ENCODE results near the gene CELF2.

CELF2 gene

DNA sequence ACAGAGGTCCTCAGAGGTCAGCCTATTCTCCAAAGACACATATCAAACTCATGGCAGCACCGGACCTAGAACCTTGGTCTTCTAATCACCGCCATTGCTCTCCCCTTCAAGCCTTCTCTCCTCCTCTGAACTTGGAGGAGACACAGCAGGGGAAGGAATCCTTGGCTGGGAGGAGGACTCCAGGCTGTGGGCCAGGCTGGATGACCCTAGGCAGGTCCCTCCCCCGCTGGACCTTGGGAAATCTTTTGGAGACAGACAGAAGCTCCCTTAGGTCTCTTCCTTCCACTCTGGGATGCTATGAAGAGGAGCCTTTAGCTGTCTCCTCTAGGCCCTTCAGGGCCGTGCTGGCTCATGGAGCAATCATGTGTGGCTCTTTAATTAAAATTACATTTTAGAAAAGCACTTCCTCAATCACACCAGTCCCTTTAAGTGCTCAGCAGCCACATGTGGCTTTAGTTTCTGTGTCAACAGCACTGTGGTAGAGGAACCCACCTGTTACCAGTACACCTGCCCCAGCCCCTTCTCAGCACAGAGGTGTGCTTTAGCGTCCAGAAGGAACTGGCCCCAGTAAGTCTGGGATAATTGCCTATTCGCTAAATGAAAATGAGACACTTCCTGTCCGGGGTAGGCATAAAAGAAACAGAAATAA is 238.2 kb downstream of the CELF2 start:
- TF ChIP-seq, protein P1, sequence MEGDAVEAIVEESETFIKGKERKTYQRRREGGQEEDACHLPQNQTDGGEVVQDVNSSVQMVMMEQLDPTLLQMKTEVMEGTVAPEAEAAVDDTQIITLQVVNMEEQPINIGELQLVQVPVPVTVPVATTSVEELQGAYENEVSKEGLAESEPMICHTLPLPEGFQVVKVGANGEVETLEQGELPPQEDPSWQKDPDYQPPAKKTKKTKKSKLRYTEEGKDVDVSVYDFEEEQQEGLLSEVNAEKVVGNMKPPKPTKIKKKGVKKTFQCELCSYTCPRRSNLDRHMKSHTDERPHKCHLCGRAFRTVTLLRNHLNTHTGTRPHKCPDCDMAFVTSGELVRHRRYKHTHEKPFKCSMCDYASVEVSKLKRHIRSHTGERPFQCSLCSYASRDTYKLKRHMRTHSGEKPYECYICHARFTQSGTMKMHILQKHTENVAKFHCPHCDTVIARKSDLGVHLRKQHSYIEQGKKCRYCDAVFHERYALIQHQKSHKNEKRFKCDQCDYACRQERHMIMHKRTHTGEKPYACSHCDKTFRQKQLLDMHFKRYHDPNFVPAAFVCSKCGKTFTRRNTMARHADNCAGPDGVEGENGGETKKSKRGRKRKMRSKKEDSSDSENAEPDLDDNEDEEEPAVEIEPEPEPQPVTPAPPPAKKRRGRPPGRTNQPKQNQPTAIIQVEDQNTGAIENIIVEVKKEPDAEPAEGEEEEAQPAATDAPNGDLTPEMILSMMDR (IDR thresholded peaks at IDR 0.05; ENCODE audit: control extremely low read depth, extremely low read depth, low read depth, missing control alignments) = no peak
- no peak for DNase-seq (ENCODE audit: extremely low spot score)
- ChIA-PET CTCF (interaction anchor here (0.8 to 5.5 kb wide), 4 partner anchors 9 to 15 kb away, joined by 4 to 35 read pairs (median 14); no protein-coding TSS in a partner anchor), POLR2A (interaction anchor here (0.6 to 1.4 kb wide), 5 partner anchors 9 to 527 kb away, joined by 3 to 8 read pairs (median 4); no protein-coding TSS in a partner anchor)

DNA sequence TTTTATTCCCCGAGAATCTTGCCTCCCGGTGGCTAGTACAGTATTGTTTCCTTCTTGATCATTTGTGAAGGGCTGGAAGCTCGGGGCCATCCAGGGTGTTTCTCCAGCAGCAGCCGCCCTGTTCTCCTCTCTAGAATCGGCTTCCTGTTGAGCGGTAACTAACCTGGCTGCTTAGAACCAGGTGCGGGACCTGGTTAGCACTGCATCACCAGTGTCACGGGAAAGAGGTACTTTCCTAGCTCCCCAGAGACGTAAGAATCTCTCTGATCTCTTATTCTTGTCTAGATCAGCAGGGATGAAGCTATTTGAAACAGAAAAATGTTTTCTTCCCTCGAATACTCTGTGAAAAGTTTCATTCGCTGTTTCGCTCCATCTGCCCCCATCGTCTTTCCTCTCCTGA is 239.2 kb downstream of the CELF2 start:
- POLR2A ChIA-PET = interaction anchor here (0.5 to 1.4 kb wide), 3 partner anchors 9 to 12 kb away, joined by 3 read pairs; no protein-coding TSS in a partner anchor
- CTCF ChIA-PET = interaction anchor here (1.2 to 5.5 kb wide), 3 partner anchors 10 to 30 kb away, joined by 8 to 35 read pairs (median 25); no protein-coding TSS in a partner anchor

DNA sequence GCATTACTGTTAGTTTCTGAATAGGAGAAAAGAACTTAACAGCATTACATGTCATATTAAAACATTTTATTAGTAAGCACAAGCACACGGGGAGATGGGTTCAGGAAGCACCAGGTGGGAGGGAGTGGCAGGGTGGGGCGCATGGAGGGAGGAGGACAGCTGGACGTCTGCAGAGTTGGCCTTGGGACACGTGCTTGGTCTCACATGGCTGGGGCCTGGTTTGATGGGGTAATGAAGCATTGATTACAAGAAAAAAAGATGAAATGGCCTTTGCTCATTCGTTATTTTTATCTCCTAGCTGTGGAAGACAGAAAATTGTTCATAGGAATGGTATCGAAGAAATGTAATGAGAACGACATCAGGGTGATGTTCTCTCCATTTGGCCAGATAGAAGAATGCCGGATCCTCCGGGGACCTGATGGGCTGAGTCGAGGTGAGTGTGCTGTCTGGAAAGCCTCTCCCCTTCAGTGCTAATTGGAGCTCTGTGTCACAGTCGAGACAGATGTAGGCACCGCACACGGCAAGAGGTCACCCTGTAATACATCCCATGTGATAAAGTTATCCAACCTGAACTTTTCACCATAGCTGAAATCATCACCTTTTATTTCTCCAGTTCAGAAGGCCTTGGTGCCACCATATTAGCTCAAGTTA is 239.9 kb downstream of the CELF2 start:
- ChIA-PET POLR2A (interaction anchor here (0.6 kb wide), 1 partner anchor 97 kb away, joined by 3 read pairs; no protein-coding TSS in a partner anchor), CTCF (interaction anchor here (0.7 to 5.7 kb wide), 4 partner anchors 11 to 69 kb away, joined by 4 to 48 read pairs (median 16); no protein-coding TSS in a partner anchor)
- no peak for DNase-seq (ENCODE audit: extremely low spot score)
- TF ChIP-seq, protein P1 (IDR thresholded peaks at IDR 0.05; ENCODE audit: control extremely low read depth, extremely low read depth, low read depth, missing control alignments) = no peak

More for the DNA sequence above, 239.2 kb downstream of the CELF2 start:
- TF ChIP-seq, protein P1 (IDR thresholded peaks at IDR 0.05; ENCODE audit: control extremely low read depth, extremely low read depth, low read depth, missing control alignments) = no peak
- no peak for DNase-seq (ENCODE audit: extremely low spot score)

DNA sequence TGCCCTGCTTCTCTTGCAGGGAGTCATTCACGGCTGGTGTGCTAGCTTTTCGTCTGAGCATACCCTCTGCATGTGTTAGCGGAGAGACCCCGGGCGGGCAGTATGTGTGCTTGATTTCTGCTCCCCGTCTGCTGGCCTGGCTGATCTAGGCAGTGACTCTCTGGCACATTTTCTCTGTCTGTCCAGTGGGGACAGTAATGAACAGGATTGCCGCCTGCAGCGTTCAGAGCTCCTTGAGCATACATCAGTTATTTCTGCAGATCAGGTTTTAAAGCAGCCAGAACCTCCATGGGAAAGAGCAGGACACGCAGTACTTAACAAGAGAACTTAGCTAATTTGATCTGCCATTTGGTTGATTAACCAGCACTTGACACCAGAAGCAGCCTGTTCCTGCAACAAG is 242.5 kb downstream of the CELF2 start:
- no peak for DNase-seq (ENCODE audit: extremely low spot score)
- POLR2A ChIA-PET = interaction anchor here (1.3 kb wide), 1 partner anchor 10 kb away, joined by 6 read pairs; no protein-coding TSS in a partner anchor
- TF ChIP-seq, protein P1 (IDR thresholded peaks at IDR 0.05; ENCODE audit: control extremely low read depth, extremely low read depth, low read depth, missing control alignments) = peak; percentile 7
- CTCF ChIA-PET = interaction anchor here (0.8 to 5.7 kb wide), 5 partner anchors 9 to 94 kb away, joined by 3 to 48 read pairs (median 3); no protein-coding TSS in a partner anchor

DNA sequence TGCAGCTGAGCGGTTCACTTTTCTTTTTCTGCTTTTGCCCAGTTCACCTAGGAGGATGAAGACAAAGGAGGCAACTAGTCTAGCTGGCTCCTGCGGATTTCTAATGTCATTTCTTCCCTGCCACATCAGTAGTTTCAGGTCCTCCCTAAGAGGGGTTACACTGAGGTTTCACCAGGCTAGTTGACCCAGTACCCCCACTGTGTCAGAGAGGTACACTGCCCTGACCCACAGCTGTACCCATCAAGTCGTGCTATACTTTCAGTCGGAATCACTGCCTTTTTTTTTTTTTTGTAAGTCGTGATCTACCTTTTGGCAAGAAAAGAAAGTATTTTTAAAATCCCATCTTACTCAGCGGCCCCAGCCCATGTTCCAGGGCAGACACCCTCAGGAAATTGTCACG is 243.5 kb downstream of the CELF2 start:
- DNase-seq (ENCODE audit: extremely low spot score) = no peak
- TF ChIP-seq, protein P1 (IDR thresholded peaks at IDR 0.05; ENCODE audit: control extremely low read depth, extremely low read depth, low read depth, missing control alignments) = no peak
- POLR2A ChIA-PET = no interaction called here
- CTCF ChIA-PET = interaction anchor here (1.1 to 5.7 kb wide), 3 partner anchors 10 to 88 kb away, joined by 4 to 48 read pairs (median 4); no protein-coding TSS in a partner anchor

Data from GM10248 (cell line).